ENCODE results near the gene M1AP. TPM values are rescaled to one million over a fixed set of nuclear protein-coding genes. Genes with fewer than 3 reads are reported as not detected.
"Not testable (repeated sequence)": the region's sequence is repeated elsewhere in the genome, so short reads cannot be mapped to it uniquely, and the experiment has no call there.

The M1AP gene
- total RNA-seq, 1 donor from 2014 or later, result 2.5 TPM

GRCh38 chr2:74564222-74564621 lies 83.9 kb downstream of the M1AP start:
- no peak overlapping the region for H3K4me3 ChIP-seq (ENCODE audit: low read depth, low read length)
- no peak for DNase-seq (ENCODE audit: low read depth)
- TF ChIP-seq CTCF (conservative IDR thresholded peaks at IDR 0.05; ENCODE audit: low read depth, low read length), result no peak

GRCh38 chr2:74562126-74562775 lies 85.9 kb downstream of the M1AP start:
- no peak overlapping the region for H3K4me3 ChIP-seq (ENCODE audit: low read depth, low read length)
- TF ChIP-seq CTCF (conservative IDR thresholded peaks at IDR 0.05; ENCODE audit: low read depth, low read length), result no peak
- no peak for DNase-seq (ENCODE audit: low read depth)

- not testable (repeated sequence) for DNase-seq (ENCODE audit: low read depth); H3K4me3 ChIP-seq (ENCODE audit: low read depth, low read length)
Measured at GRCh38 chr2:74561022-74561421, 87.1 kb downstream of the M1AP start.

- DNase-seq (ENCODE audit: low read depth), result no peak
- no peak for TF ChIP-seq CTCF (conservative IDR thresholded peaks at IDR 0.05; ENCODE audit: low read depth, low read length)
- H3K4me3 ChIP-seq (ENCODE audit: low read depth, low read length), result no peak overlapping the region
Measured at GRCh38 chr2:74560591-74560990, 87.5 kb downstream of the M1AP start.

GRCh38 chr2:74559912-74560311 lies 88.2 kb downstream of the M1AP start:
- no peak overlapping the region for H3K4me3 ChIP-seq (ENCODE audit: low read depth, low read length)
- DNase-seq (ENCODE audit: low read depth), result no peak
- TF ChIP-seq CTCF (conservative IDR thresholded peaks at IDR 0.05; ENCODE audit: low read depth, low read length), result no peak

- no peak for DNase-seq (ENCODE audit: low read depth)
- H3K4me3 ChIP-seq (ENCODE audit: low read depth, low read length), result no peak overlapping the region
- no peak for TF ChIP-seq CTCF (conservative IDR thresholded peaks at IDR 0.05; ENCODE audit: low read depth, low read length)
Measured at GRCh38 chr2:74558284-74559230, 89.6 kb downstream of the M1AP start.

GRCh38 chr2:74556831-74557370 lies 91.2 kb downstream of the M1AP start:
- no peak overlapping the region for H3K4me3 ChIP-seq (ENCODE audit: low read depth, low read length)
- no peak for DNase-seq (ENCODE audit: low read depth)
- no peak for TF ChIP-seq CTCF (conservative IDR thresholded peaks at IDR 0.05; ENCODE audit: low read depth, low read length)
